MM.1S (cell line): ENCODE measurements around the gene SIAE.
A peak's percentile ranks its signal among the peaks of the same experiment; 100 is the strongest.

Experiments
- DNase-seq: peaks from one replicate; pipeline ENCODE4 v3.0.0-alpha.2; 2015
- H2AFZ ChIP-seq: fragments of 300-600 bp; sonication (generic); 2 replicates; pipeline ENCODE4 v1.6.0; 2016; ENCODE audit warnings: antibody characterized with exemption, low read length
- H3F3A ChIP-seq: fragments of 300-600 bp; sonication (generic); 2 replicates; pipeline ENCODE4 v1.6.1; 2016; ENCODE audit warnings: mild to moderate bottlenecking, antibody characterized with exemption, low read length, moderate library complexity, mixed read lengths; ENCODE audit not compliant: insufficient read depth
- H3K27ac ChIP-seq: fragments of 300-600 bp; sonication (generic); 2 replicates; pipeline ENCODE4 v1.5.1; 2016; ENCODE audit warnings: mild to moderate bottlenecking, low read length
- H3K27me3 ChIP-seq: fragments of 300-600 bp; sonication (generic); replicated peaks from 2 replicates; pipeline ENCODE4 v1.6.0; 2016; ENCODE audit warnings: low read length; ENCODE audit not compliant: insufficient read depth
- H3K36me3 ChIP-seq: fragments of 300-600 bp; sonication (generic); replicated peaks from 2 replicates; pipeline ENCODE4 v1.6.1; 2016; ENCODE audit warnings: mild to moderate bottlenecking, low read length, mixed read lengths; ENCODE audit not compliant: insufficient read depth
- H3K4me1 ChIP-seq: fragments of 300-600 bp; sonication (generic); 2 replicates; pipeline ENCODE4 v1.6.1; 2016; ENCODE audit warnings: low read length, mixed read lengths
- H3K4me2 ChIP-seq: fragments of 300-600 bp; sonication (generic); 2 replicates; pipeline ENCODE4 v1.6.0; 2016; ENCODE audit warnings: low read depth, low read length
- H3K4me3 ChIP-seq: fragments of 300-600 bp; sonication (generic); 2 replicates; pipeline ENCODE4 v1.5.1; 2016; ENCODE audit warnings: low read length, mixed read lengths
- H3K79me2 ChIP-seq: fragments of 300-600 bp; sonication (generic); 2 replicates; pipeline ENCODE4 v1.6.1; 2016; ENCODE audit warnings: mixed run types, low read length, mixed read lengths
- H3K9ac ChIP-seq: fragments of 300-600 bp; sonication (generic); 2 replicates; pipeline ENCODE4 v1.6.1; 2016; ENCODE audit warnings: low read length, mixed read lengths
- H3K9me2 ChIP-seq: fragments of 300-600 bp; sonication (generic); replicated peaks from 2 replicates; pipeline ENCODE4 v1.6.1; 2016; ENCODE audit warnings: mild to moderate bottlenecking, low read length, mixed read lengths; ENCODE audit not compliant: insufficient read depth
- H3K9me3 ChIP-seq: fragments of 300-600 bp; sonication (generic); replicated peaks from 2 replicates; pipeline ENCODE4 v1.6.1; 2016; ENCODE audit warnings: mild to moderate bottlenecking, low read length, mixed read lengths; ENCODE audit not compliant: insufficient read depth
- H4K20me1 ChIP-seq: fragments of 300-600 bp; sonication (generic); 2 replicates; pipeline ENCODE4 v1.6.1; 2016; ENCODE audit warnings: mild to moderate bottlenecking, low read length, moderate library complexity, mixed read lengths; ENCODE audit not compliant: insufficient read depth
- CTCF ChIP-seq: fragments of 300-600 bp; sonication (generic); IDR thresholded peaks from 2 replicates; pipeline ENCODE4 v1.5.1; 2016; ENCODE audit warnings: antibody characterized with exemption, low read length, mixed read lengths
- EZH2 ChIP-seq: fragments of 300-600 bp; sonication (generic); optimal IDR thresholded peaks from 2 replicates; pipeline ENCODE3; 2017; ENCODE audit warnings: low read depth, mild to moderate bottlenecking, antibody characterized with exemption, low read length, mixed read lengths
- EZH2phosphoT487 ChIP-seq: fragments of 300-600 bp; sonication (generic); IDR thresholded peaks from 2 replicates; pipeline ENCODE4 v1.6.1; 2018; ENCODE audit warnings: antibody characterized with exemption, low read length

Gene SIAE

DNA sequence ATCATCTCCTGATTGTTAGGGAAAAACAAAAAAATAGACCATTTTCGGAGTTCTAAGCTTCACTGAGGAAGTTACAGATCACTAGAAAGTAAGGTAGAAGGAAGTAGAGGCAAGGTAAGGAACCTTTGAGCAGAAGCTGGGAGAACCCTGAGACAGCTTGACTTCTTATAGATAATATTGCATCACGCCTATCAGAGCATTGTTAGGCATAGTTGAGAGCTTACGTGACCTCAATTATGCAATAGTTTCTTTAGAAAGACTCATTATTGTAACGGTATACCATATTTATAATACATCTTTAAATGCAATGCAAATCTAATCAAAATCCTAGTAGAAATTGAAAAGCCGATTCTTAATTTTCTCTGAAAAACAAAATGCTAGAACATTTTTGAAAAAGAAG, 46.0 kb downstream of the SIAE start:
- no peak overlapping the region for H3K9ac ChIP-seq
- H3K27ac ChIP-seq = no peak overlapping the region
- peaks cover 37% of the 10 kb centered on the region for H3K79me2 ChIP-seq
- H3K4me2 ChIP-seq = no peak overlapping the region
- H2AFZ ChIP-seq = no peak overlapping the region
- H3K4me3 ChIP-seq = no peak overlapping the region
- H3K27me3 ChIP-seq = no peaks in the 10 kb centered on the region
- DNase-seq = no peak
- peaks cover 7% of the 10 kb centered on the region for H3K4me1 ChIP-seq
- no peaks in the 10 kb centered on the region for H3F3A ChIP-seq
- H3K36me3 ChIP-seq = peaks cover 11% of the 10 kb centered on the region
- H3K9me2 ChIP-seq = no peaks in the 10 kb centered on the region
- no peak for TF ChIP-seq CTCF
- TF ChIP-seq EZH2 = no peak
- TF ChIP-seq EZH2phosphoT487 = no peak
- H3K9me3 ChIP-seq = no peaks in the 10 kb centered on the region
- no peaks in the 10 kb centered on the region for H4K20me1 ChIP-seq

GRCh38 chr11:124625504-124626168, 47.9 kb downstream of the SIAE start:
- no peak for TF ChIP-seq EZH2
- no peak for TF ChIP-seq CTCF
- TF ChIP-seq EZH2phosphoT487 = no peak
- no peaks in the 10 kb centered on the region for H3K27me3 ChIP-seq

DNA sequence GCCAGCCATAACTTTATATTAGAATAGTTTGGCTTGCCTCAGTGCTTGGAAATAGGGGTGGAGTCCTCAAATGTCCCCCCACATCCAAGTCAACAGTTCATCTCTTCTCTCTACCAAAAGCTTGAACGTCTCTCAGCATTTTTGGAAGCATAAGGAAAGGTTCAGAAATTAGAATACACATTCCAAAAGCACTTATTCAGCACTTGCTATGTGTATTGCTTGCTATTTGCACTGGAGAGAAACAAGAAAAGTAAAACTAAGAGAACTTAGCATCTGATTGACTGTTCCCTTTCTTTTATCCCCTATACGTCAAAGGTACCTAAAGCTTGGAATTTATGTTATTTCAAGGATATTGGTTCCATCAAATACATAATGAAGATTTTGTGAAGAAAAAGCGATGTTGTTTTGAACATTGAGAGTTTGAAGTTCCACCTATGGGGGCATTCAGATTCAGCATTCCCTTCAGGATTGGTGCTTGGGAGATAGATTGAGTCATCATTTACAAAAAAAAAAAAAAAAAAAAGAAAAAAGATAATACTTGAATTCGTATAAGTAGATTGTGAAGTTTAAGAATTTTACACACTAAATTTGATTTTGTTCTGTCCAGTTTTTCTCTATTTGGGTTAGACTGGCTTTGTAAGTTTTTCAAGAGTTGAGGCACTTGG, 49.5 kb downstream of the SIAE start:
- H3K36me3 ChIP-seq = 0 out of 2 replicates have a peak, but pooled peaks cover 6% of the 10 kb centered on the region
- no peaks in the 10 kb centered on the region for H3K9me3 ChIP-seq
- peaks cover 38% of the 10 kb centered on the region for H3K79me2 ChIP-seq
- TF ChIP-seq CTCF = no peak
- no peak for TF ChIP-seq EZH2
- no peak for TF ChIP-seq EZH2phosphoT487
- H3K27me3 ChIP-seq = no peaks in the 10 kb centered on the region
- H3K4me2 ChIP-seq = peak overlapping the region; percentile 98
- H3K4me3 ChIP-seq = peak overlapping the region; percentile 97
- peaks cover 11% of the 10 kb centered on the region for H3K4me1 ChIP-seq
- no peak overlapping the region for H2AFZ ChIP-seq
- no peak overlapping the region for H3K27ac ChIP-seq
- no peaks in the 10 kb centered on the region for H3K9me2 ChIP-seq
- H3K9ac ChIP-seq = peak overlapping the region; percentile 90; the same call in 1 of the 2 replicates
- no peaks in the 10 kb centered on the region for H3F3A ChIP-seq
- no peaks in the 10 kb centered on the region for H4K20me1 ChIP-seq
- no peak for DNase-seq

More at GRCh38 chr11:124625504-124626168, 47.9 kb downstream of the SIAE start:
- H3K4me2 ChIP-seq = no peak overlapping the region
- H3K27ac ChIP-seq = no peak overlapping the region
- DNase-seq = no peak
- no peaks in the 10 kb centered on the region for H3K9me2 ChIP-seq
- H3F3A ChIP-seq = no peaks in the 10 kb centered on the region
- H3K4me1 ChIP-seq = peaks cover 11% of the 10 kb centered on the region
- peaks cover 38% of the 10 kb centered on the region for H3K79me2 ChIP-seq
- H4K20me1 ChIP-seq = no peaks in the 10 kb centered on the region
- H3K9me3 ChIP-seq = no peaks in the 10 kb centered on the region
- H3K4me3 ChIP-seq = no peak overlapping the region
- no peak overlapping the region for H2AFZ ChIP-seq
- H3K36me3 ChIP-seq = 0 out of 2 replicates have a peak, but pooled peaks cover 11% of the 10 kb centered on the region
- H3K9ac ChIP-seq = no peak overlapping the region
